ENCODE results near the gene MYO1D.

- TF ChIP-seq POLR2A (IDR thresholded peaks at IDR 0.05; ENCODE audit: borderline replicate concordance, extremely low read depth, insufficient read depth, insufficient read length), result no peak
- TF ChIP-seq EZH2phosphoT487 (IDR thresholded peaks at IDR 0.05; ENCODE audit: borderline replicate concordance), result no peak
- TF ChIP-seq CTCF (IDR thresholded peaks at IDR 0.05 in 2 of 3, conservative IDR thresholded peaks at IDR 0.05 in 1 of 3; ENCODE audit: borderline replicate concordance in 1 of 3, insufficient read depth in 1 of 3, low read depth in 2 of 3, low read length in 2 of 3), result no peak
- no peak for TF ChIP-seq RAD21 (IDR thresholded peaks at IDR 0.05; ENCODE audit: low read depth)
These were observed 427.0 kb downstream of the MYO1D start for GRCh38 chr17:32449963-32450362.

Data from HCT116 (cell line).